Uterus (tissue), 4 donors: ENCODE data around the gene CDCA5. TPM values are rescaled to one million over a fixed set of nuclear protein-coding genes. Genes with fewer than 3 reads are reported as not detected.
"Not testable (repeated sequence)": the region's sequence is repeated elsewhere in the genome, so short reads cannot be mapped to it uniquely, and the experiment has no call there.

Experiments
- DNase-seq, 2 donors: peaks; one replicate each; pipeline ENCODE4 v3.0.0-alpha.2; 2019 to 2020
- H3K27ac ChIP-seq, 2 donors: fragments of 200-600 bp; sonication (generic); 1 replicate in 1 of 2; 2 replicates in 1 of 2; pipeline ENCODE4 v1.5.1; 2016 to 2018
- H3K27me3 ChIP-seq, 2 donors: fragments of 200-600 bp; sonication (generic); one replicate each; pipeline ENCODE4 v1.5.1; 2018 to 2019; ENCODE audit warnings: control low read depth in 1 of 2
- H3K36me3 ChIP-seq, 2 donors: fragments of 200-600 bp; sonication (generic); one replicate each; pipeline ENCODE4 v1.5.1; 2019; ENCODE audit warnings: control low read depth in 1 of 2
- H3K4me1 ChIP-seq, 2 donors: fragments of 200-600 bp; sonication (generic); one replicate each; pipeline ENCODE4 v1.5.1; 2018 to 2019; ENCODE audit warnings: control low read depth in 1 of 2
- H3K4me3 ChIP-seq, 2 donors: fragments of 200-600 bp; sonication (generic); 1 replicate in 1 of 2; 2 replicates in 1 of 2; pipeline ENCODE4 v1.5.1; 2018 to 2019; ENCODE audit warnings: mild to moderate bottlenecking in 1 of 2
- H3K9me3 ChIP-seq, 2 donors: fragments of 200-600 bp; sonication (generic); one replicate each; pipeline ENCODE4 v1.5.1; 2019; ENCODE audit warnings: control low read depth in 1 of 2
- CTCF ChIP-seq, 4 experiments: fragments of 200-600 bp in 2 of 4; fragments of 450-650 bp in 2 of 4; sonication (generic) in 2 of 4; IDR thresholded peaks; one replicate each; pipeline ENCODE4 v1.5.1; 2016 to 2019; ENCODE audit warnings: antibody characterized with exemption in 4 of 4, mild to moderate bottlenecking in 2 of 4, moderate library complexity in 1 of 4
- POLR2A ChIP-seq, 2 donors: fragments of 450-650 bp; IDR thresholded peaks; one replicate each; pipeline ENCODE4 v1.6.1; 2016; ENCODE audit warnings: antibody characterized with exemption in 2 of 2, mild to moderate bottlenecking in 1 of 2, moderate library complexity in 1 of 2
- intact Hi-C: fragments of 100-400 bp; cut with DNase I; formaldehyde crosslinking; loops from one replicate; pipeline ENCODE4 v1.15.1; 2023; ENCODE audit warnings: low total_unique reads
- total RNA-seq, 4 donors: library from RNA; depleted of rRNA in 3 of 4; stranded (reverse); fragments of >200 nt in 3 of 4; gene quantifications; one replicate each; pipeline versions ENCODE4 v1.1.0 to v1.2.4, GENCODE V29; 2014 to 2023
- donor health status: DM: yes; HTN: yes; CAD: no.

The CDCA5 gene
- total RNA-seq, 4 donors from 2014 or later = 0.30 to 7.1 (median 0.77) TPM; not detected in 1

- H3K9me3 ChIP-seq = no peaks in the 10 kb centered on the region
- intact Hi-C loops = no loop called here
- H3K36me3 ChIP-seq = no peaks in the 10 kb centered on the region
Measured at GRCh38 chr11:65121865-65122696, 38.2 kb upstream of the CDCA5 start, which contains the start of the genes FAU and MRPL49. Gene FAU, minus strand, starts transcription at chr11:65122134. Its CDS starts 321 bp downstream, at chr11:65121813. Gene MRPL49, plus strand, starts transcription at chr11:65122321. Its CDS starts 26 bp downstream, at chr11:65122347.

GRCh38 chr11:65121447-65121864, 37.6 kb upstream of the CDCA5 start:
- intact Hi-C loops = no loop called here
- Histone ChIP-seq H3K27me3 (no peaks in the 10 kb centered on the region), H3K4me3 (peak overlapping the region; percentile 79 to 95), H3K9me3 (no peaks in the 10 kb centered on the region), H3K4me1 (peaks cover 8 to 13% of the 10 kb centered on the region in 2 donors), H3K27ac (peak overlapping the region; percentile 85 to 92), H3K36me3 (no peaks in the 10 kb centered on the region)
- no peak for TF ChIP-seq CTCF (IDR thresholded peaks at IDR 0.05)
- TF ChIP-seq POLR2A (IDR thresholded peaks at IDR 0.05) = no peak
- peak in 1 of 2 donors; percentile 25 for DNase-seq

More at GRCh38 chr11:65121865-65122696, 38.2 kb upstream of the CDCA5 start, which contains the start of the genes FAU and MRPL49:
- peak; percentile 97 to 98 for DNase-seq
- Histone ChIP-seq H3K27me3 (no peaks in the 10 kb centered on the region), H3K27ac (peak within 1 kb of the TSS; percentile 85 to 92), H3K4me1 (peaks cover 8 to 9% of the 10 kb centered on the region in 2 donors), H3K4me3 (peak within 1 kb of the TSS; percentile 79 to 95)
- peak; percentile 92 to 97 for TF ChIP-seq POLR2A (IDR thresholded peaks at IDR 0.05)
- peak in 2 of 4 experiments; percentile 14 to 32 for TF ChIP-seq CTCF (IDR thresholded peaks at IDR 0.05)

GRCh38 chr11:65120831-65121230, 37.0 kb upstream of the CDCA5 start:
- no peaks in the 10 kb centered on the region for H3K36me3 ChIP-seq
- H3K4me3 ChIP-seq = peak overlapping the region in 1 of 2 donors; percentile 79
- H3K27ac ChIP-seq = peak overlapping the region in 1 of 2 donors; percentile 92
- H3K27me3 ChIP-seq = no peaks in the 10 kb centered on the region
- intact Hi-C loops = no loop called here
- peaks cover 8 to 15% of the 10 kb centered on the region in 2 donors for H3K4me1 ChIP-seq
- TF ChIP-seq POLR2A (IDR thresholded peaks at IDR 0.05) (no peak), CTCF (IDR thresholded peaks at IDR 0.05) (no peak)
- no peak for DNase-seq
- H3K9me3 ChIP-seq = no peaks in the 10 kb centered on the region

- H3K36me3 ChIP-seq = no peaks in the 10 kb centered on the region
- TF ChIP-seq CTCF (IDR thresholded peaks at IDR 0.05) (no peak), POLR2A (IDR thresholded peaks at IDR 0.05) (no peak)
- intact Hi-C loops = no loop called here
- DNase-seq = no peak
- H3K4me3 ChIP-seq = no peak overlapping the region
- no peaks in the 10 kb centered on the region for H3K9me3 ChIP-seq
- peaks cover 8 to 19% of the 10 kb centered on the region in 2 donors for H3K4me1 ChIP-seq
- no peak overlapping the region for H3K27ac ChIP-seq
- no peaks in the 10 kb centered on the region for H3K27me3 ChIP-seq
Measured at GRCh38 chr11:65119670-65119995, 35.8 kb upstream of the CDCA5 start.

GRCh38 chr11:65118891-65119669, 35.2 kb upstream of the CDCA5 start:
- intact Hi-C loops, H3K4me3 ChIP-seq, H3K9me3 ChIP-seq, DNase-seq, H3K36me3 ChIP-seq, H3K27me3 ChIP-seq: not testable (repeated sequence)
- Histone ChIP-seq H3K4me1 (peaks cover 8 to 19% of the 10 kb centered on the region in 2 donors), H3K27ac (peak overlapping the region in 1 of 2 donors; percentile 80)
